Inflammatory macrophage (primary cell): ENCODE results near the gene GOLGA8J.
A peak's percentile ranks its signal among the peaks of the same experiment; 100 is the strongest.
"Not testable (repeated sequence)": the region's sequence is repeated elsewhere in the genome, so short reads cannot be mapped to it uniquely, and the experiment has no call there.

ENCODE experiments used
- DNase-seq, 2 donors: peaks; one replicate each; pipeline ENCODE4 v3.0.0-alpha.2; 2020 to 2022

The GOLGA8J gene

GRCh38 chr15:30097827-30098226, 15.1 kb downstream of the GOLGA8J start:
- DNase-seq: not testable (repeated sequence)

- not testable (repeated sequence) for DNase-seq
Measured at GRCh38 chr15:30102890-30103289, 20.1 kb downstream of the GOLGA8J start.

- not testable (repeated sequence) for DNase-seq
Measured at GRCh38 chr15:30103941-30104507, 21.3 kb downstream of the GOLGA8J start.

- not testable (repeated sequence) for DNase-seq
Measured at GRCh38 chr15:30110591-30110990, 27.8 kb downstream of the GOLGA8J start.

GRCh38 chr15:30130066-30130465, 47.3 kb downstream of the GOLGA8J start:
- peak in 1 of 2 donors; percentile 0 for DNase-seq

- not testable (repeated sequence) for DNase-seq
Measured at GRCh38 chr15:30134751-30135150, 52.0 kb downstream of the GOLGA8J start, which contains the start of gene GOLGA8T. Gene GOLGA8T (plus strand): TSS chr15:30135051. CDS start chr15:30135149, 98 bp downstream.
